NCI-H2029 (cell line): ENCODE measurements around the gene PDZD2.
"Not testable (repeated sequence)": the region's sequence is repeated elsewhere in the genome, so short reads cannot be mapped to it uniquely, and the experiment has no call there.

Experiments used
- DNase-seq: peaks from one replicate; lab custom pipeline; 2025; lab: John Stamatoyannopoulos, UW

PDZD2 gene

GRCh38 chr5:31691408-31691807 is 52.5 kb downstream of the PDZD2 start:
- not testable (repeated sequence) for DNase-seq

GRCh38 chr5:31692561-31693221 is 53.8 kb downstream of the PDZD2 start:
- DNase-seq, result no peak

- DNase-seq, result no peak
These were observed 59.7 kb downstream of the PDZD2 start for GRCh38 chr5:31698673-31699072.

GRCh38 chr5:31701642-31702299 is 62.8 kb downstream of the PDZD2 start:
- DNase-seq, result no peak

GRCh38 chr5:31702712-31703111 is 63.8 kb downstream of the PDZD2 start:
- DNase-seq, result no peak

GRCh38 chr5:31703757-31704156 is 64.8 kb downstream of the PDZD2 start:
- no peak for DNase-seq

- DNase-seq, result no peak
These were observed 67.3 kb downstream of the PDZD2 start for GRCh38 chr5:31706186-31706585.

GRCh38 chr5:31707329-31707728 is 68.4 kb downstream of the PDZD2 start:
- no peak for DNase-seq

- DNase-seq, result no peak
These were observed 69.2 kb downstream of the PDZD2 start for GRCh38 chr5:31708089-31708488.

GRCh38 chr5:31711363-31711762 is 72.4 kb downstream of the PDZD2 start:
- no peak for DNase-seq

- DNase-seq, result no peak
These were observed 73.1 kb downstream of the PDZD2 start for GRCh38 chr5:31711935-31712592.

- no peak for DNase-seq
These were observed 78.6 kb downstream of the PDZD2 start for GRCh38 chr5:31717561-31717960.

GRCh38 chr5:31720004-31720403 is 81.1 kb downstream of the PDZD2 start:
- DNase-seq, result no peak

GRCh38 chr5:31720811-31721345 is 81.9 kb downstream of the PDZD2 start:
- no peak for DNase-seq

- no peak for DNase-seq
These were observed 83.2 kb downstream of the PDZD2 start for GRCh38 chr5:31722111-31722510.

- no peak for DNase-seq
These were observed 87.1 kb downstream of the PDZD2 start for GRCh38 chr5:31725996-31726395.

GRCh38 chr5:31726952-31727351 is 88.0 kb downstream of the PDZD2 start:
- DNase-seq, result no peak

GRCh38 chr5:31728039-31728438 is 89.1 kb downstream of the PDZD2 start:
- no peak for DNase-seq

- not testable (repeated sequence) for DNase-seq
These were observed 89.9 kb downstream of the PDZD2 start for GRCh38 chr5:31728806-31729205.

GRCh38 chr5:31730139-31730538 is 91.2 kb downstream of the PDZD2 start:
- no peak for DNase-seq

GRCh38 chr5:31731016-31731415 is 92.1 kb downstream of the PDZD2 start:
- DNase-seq, result no peak

- no peak for DNase-seq
These were observed 92.9 kb downstream of the PDZD2 start for GRCh38 chr5:31731710-31732301.

- not testable (repeated sequence) for DNase-seq
These were observed 93.9 kb downstream of the PDZD2 start for GRCh38 chr5:31732821-31733220.
